Panc1 (cell line): ENCODE results near the gene POU2F2.

Experiments
- POLR2AphosphoS5 ChIP-seq: IDR thresholded peaks from 2 replicates; pipeline ENCODE4 v1.6.1; 2012; ENCODE audit warnings: mild to moderate bottlenecking, low read depth, low read length, moderate library complexity
- TF ChIP-seq, protein P1 (sequence below): fragments of 450-650 bp; IDR thresholded peaks from 2 replicates; pipeline ENCODE4 v1.5.1; 2017; ENCODE audit warnings: mild to moderate bottlenecking
- TF ChIP-seq, protein P2 (sequence below), 2 experiments: IDR thresholded peaks; 2 replicates each; pipeline ENCODE4 v1.6.1; 2011 to 2012; ENCODE audit warnings: low read depth in 2 of 2, control low read depth in 1 of 2, low read length in 1 of 2, mild to moderate bottlenecking in 1 of 2, moderate library complexity in 1 of 2; ENCODE audit not compliant: insufficient read depth in 1 of 2

DNA sequence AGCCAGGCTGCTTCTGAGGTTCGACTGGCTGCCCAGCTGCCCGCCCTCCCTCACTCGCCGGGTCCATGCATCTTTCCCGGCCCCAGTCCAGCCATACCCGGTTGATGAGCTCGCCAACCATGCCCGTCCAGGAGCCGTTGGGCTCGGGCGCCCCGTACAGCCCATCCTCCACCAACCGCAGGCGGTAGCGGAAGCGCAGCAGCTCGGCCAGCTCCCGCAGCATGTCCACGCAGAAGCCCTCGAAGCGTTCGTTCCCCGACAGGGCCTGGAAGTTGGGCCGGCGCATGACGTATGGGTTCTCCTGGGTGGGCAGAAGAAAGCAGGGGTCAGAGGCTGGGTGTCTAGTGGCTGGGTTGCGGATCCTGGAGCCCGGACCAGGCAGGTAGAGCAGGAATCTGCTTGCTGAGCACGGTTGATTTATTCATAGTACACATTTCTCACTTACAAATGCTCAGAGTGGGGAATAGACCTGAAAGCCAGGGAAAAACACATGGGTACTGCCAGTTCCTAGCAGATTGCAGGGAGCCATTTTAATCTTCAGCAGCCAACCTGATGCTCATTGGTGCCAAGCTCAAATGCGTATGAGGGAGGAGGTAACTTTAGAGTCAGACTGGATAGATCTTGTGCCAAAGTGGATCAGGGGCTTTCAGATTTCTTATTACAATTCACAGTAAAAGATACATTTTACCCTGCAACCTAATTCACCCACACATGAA lies 89.6 kb downstream of the POU2F2 start:
- TF ChIP-seq, protein P1, sequence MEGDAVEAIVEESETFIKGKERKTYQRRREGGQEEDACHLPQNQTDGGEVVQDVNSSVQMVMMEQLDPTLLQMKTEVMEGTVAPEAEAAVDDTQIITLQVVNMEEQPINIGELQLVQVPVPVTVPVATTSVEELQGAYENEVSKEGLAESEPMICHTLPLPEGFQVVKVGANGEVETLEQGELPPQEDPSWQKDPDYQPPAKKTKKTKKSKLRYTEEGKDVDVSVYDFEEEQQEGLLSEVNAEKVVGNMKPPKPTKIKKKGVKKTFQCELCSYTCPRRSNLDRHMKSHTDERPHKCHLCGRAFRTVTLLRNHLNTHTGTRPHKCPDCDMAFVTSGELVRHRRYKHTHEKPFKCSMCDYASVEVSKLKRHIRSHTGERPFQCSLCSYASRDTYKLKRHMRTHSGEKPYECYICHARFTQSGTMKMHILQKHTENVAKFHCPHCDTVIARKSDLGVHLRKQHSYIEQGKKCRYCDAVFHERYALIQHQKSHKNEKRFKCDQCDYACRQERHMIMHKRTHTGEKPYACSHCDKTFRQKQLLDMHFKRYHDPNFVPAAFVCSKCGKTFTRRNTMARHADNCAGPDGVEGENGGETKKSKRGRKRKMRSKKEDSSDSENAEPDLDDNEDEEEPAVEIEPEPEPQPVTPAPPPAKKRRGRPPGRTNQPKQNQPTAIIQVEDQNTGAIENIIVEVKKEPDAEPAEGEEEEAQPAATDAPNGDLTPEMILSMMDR, result no peak
- TF ChIP-seq, protein P2, sequence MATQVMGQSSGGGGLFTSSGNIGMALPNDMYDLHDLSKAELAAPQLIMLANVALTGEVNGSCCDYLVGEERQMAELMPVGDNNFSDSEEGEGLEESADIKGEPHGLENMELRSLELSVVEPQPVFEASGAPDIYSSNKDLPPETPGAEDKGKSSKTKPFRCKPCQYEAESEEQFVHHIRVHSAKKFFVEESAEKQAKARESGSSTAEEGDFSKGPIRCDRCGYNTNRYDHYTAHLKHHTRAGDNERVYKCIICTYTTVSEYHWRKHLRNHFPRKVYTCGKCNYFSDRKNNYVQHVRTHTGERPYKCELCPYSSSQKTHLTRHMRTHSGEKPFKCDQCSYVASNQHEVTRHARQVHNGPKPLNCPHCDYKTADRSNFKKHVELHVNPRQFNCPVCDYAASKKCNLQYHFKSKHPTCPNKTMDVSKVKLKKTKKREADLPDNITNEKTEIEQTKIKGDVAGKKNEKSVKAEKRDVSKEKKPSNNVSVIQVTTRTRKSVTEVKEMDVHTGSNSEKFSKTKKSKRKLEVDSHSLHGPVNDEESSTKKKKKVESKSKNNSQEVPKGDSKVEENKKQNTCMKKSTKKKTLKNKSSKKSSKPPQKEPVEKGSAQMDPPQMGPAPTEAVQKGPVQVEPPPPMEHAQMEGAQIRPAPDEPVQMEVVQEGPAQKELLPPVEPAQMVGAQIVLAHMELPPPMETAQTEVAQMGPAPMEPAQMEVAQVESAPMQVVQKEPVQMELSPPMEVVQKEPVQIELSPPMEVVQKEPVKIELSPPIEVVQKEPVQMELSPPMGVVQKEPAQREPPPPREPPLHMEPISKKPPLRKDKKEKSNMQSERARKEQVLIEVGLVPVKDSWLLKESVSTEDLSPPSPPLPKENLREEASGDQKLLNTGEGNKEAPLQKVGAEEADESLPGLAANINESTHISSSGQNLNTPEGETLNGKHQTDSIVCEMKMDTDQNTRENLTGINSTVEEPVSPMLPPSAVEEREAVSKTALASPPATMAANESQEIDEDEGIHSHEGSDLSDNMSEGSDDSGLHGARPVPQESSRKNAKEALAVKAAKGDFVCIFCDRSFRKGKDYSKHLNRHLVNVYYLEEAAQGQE (IDR thresholded peaks at IDR 0.05; ENCODE audit: insufficient read depth in 1 of 2, low read depth in 2 of 2, low read length in 1 of 2), result no peak
- TF ChIP-seq POLR2AphosphoS5, result no peak
